ENCODE data around the gene POLR2H.

The POLR2H gene

GRCh38 chr3:184348057-184348382, 13.5 kb upstream of the POLR2H start:
- POLR2A ChIA-PET, result interaction anchor here (1.9 kb wide), 1 partner anchor 14 kb away, joined by 8 read pairs; the partner anchor contains the start of genes CLCN2 and POLR2H
- DNase-seq (ENCODE audit: extremely low spot score), result no peak
- CTCF ChIA-PET, result interaction anchor here (1.3 kb wide), 1 partner anchor 11 kb away, joined by 7 read pairs; the partner anchor contains the start of gene FAM131A
- TF ChIP-seq ARNT (IDR thresholded peaks at IDR 0.05) (no peak), FOXK2 (IDR thresholded peaks at IDR 0.05) (no peak), TARDBP (IDR thresholded peaks at IDR 0.05) (no peak), PKNOX1 (IDR thresholded peaks at IDR 0.05) (no peak), CTBP1 (IDR thresholded peaks at IDR 0.05; ENCODE audit: borderline replicate concordance) (no peak), SUZ12 (IDR thresholded peaks at IDR 0.05) (no peak), ZNF384 (IDR thresholded peaks at IDR 0.05) (no peak), SP1 (IDR thresholded peaks at IDR 0.05) (no peak), ELF4 (IDR thresholded peaks at IDR 0.05) (no peak), LEF1 (IDR thresholded peaks at IDR 0.05; ENCODE audit: borderline replicate concordance) (no peak), FOXA1 (IDR thresholded peaks at IDR 0.05) (no peak)

DNA sequence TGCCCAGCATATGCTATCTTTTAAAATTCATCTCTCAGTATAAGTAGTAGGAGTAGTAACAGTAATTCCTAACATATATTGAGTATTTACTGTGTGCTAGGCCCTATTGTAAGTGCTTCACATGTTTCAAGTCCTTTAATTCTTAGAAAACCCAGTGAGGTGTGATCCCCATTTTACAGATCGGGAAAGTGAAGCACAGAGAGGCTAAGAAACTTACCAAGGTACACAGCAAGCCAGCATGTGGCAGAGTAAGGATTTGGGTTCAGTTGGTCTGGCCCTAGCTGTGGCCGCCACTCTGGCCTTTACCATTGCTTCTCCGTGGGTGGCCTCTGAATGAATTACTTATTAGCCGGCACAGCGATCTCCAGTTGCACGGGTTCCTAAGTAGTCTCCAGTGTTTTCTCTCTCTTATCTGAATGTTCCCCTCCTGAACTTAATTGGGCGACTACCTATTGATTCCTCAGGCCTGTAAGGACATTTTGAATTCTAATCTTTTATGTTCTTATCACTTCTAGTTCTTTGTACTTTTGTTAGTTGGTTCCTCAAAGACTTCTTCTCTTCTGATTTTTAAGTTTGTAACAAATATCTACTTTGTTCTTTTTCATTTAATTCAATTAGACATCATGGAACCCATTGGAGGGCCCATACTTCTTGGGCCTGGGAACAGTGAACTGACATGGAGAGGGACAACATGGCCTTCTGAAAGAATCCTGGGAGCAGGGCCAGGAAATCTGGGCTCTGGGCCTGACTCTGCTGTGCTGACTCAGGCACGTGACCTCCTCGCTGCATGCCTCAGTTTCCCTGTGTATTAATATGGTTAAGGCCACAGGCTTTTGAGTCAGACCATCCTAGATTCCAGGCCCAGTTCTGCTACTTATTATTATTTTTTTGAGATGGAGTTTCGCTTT, 11.7 kb upstream of the POLR2H start:
- ChIA-PET POLR2A (no interaction called here), CTCF (no interaction called here)
- TF ChIP-seq ARNT (IDR thresholded peaks at IDR 0.05), result no peak
- TF ChIP-seq HDGF (IDR thresholded peaks at IDR 0.05; ENCODE audit: borderline replicate concordance), result no peak
- TF ChIP-seq ZNF384 (IDR thresholded peaks at IDR 0.05), result no peak
- TF ChIP-seq TARDBP (IDR thresholded peaks at IDR 0.05), result no peak
- no peak for TF ChIP-seq SUZ12 (IDR thresholded peaks at IDR 0.05)
- TF ChIP-seq BHLHE40 (IDR thresholded peaks at IDR 0.05; ENCODE audit: borderline replicate concordance), result no peak
- no peak for TF ChIP-seq SP1 (IDR thresholded peaks at IDR 0.05)
- TF ChIP-seq L3MBTL2 (conservative IDR thresholded peaks at IDR 0.05), result no peak
- TF ChIP-seq CTBP1 (IDR thresholded peaks at IDR 0.05; ENCODE audit: borderline replicate concordance), result no peak
- no peak for TF ChIP-seq NFRKB (IDR thresholded peaks at IDR 0.05)
- no peak for TF ChIP-seq LEF1 (IDR thresholded peaks at IDR 0.05; ENCODE audit: borderline replicate concordance)
- no peak for TF ChIP-seq ELF4 (IDR thresholded peaks at IDR 0.05)
- TF ChIP-seq FOXA1 (IDR thresholded peaks at IDR 0.05), result no peak
- no peak for TF ChIP-seq FOXM1 (IDR thresholded peaks at IDR 0.05; ENCODE audit: borderline replicate concordance)
- TF ChIP-seq FOXK2 (IDR thresholded peaks at IDR 0.05), result no peak
- TF ChIP-seq PKNOX1 (IDR thresholded peaks at IDR 0.05), result no peak
- no peak for DNase-seq (ENCODE audit: extremely low spot score)

DNA sequence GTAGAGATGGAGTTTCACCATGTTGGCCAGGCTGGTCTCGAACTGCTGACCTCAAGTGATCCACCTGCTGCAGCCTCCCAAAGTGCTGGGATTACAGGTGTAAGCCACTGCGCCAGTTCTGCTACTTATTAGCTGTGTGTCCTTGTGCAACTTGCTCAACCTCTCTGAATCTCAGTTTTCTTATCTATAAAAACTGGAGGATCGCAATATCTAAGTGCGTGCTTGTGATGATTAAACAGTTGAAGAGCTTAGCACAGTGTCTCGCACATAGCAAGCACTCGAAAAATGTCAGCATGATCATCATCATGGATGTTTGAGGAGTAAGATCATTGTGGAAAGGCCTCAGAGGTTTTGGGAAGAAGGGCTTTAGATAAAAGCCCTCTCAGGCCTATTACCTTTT, 10.9 kb upstream of the POLR2H start:
- no peak for DNase-seq (ENCODE audit: extremely low spot score)
- CTCF ChIA-PET, result interaction anchor here (0.6 kb wide), 1 partner anchor 235 kb away, joined by 3 read pairs; no protein-coding TSS in a partner anchor
- POLR2A ChIA-PET, result no interaction called here
- TF ChIP-seq ELF4 (IDR thresholded peaks at IDR 0.05) (no peak), CTBP1 (IDR thresholded peaks at IDR 0.05; ENCODE audit: borderline replicate concordance) (no peak), SUZ12 (IDR thresholded peaks at IDR 0.05) (no peak), LEF1 (IDR thresholded peaks at IDR 0.05; ENCODE audit: borderline replicate concordance) (no peak), FOXM1 (IDR thresholded peaks at IDR 0.05; ENCODE audit: borderline replicate concordance) (no peak), HDGF (IDR thresholded peaks at IDR 0.05; ENCODE audit: borderline replicate concordance) (no peak), FOXA1 (IDR thresholded peaks at IDR 0.05) (no peak), ZNF384 (IDR thresholded peaks at IDR 0.05) (no peak), SP1 (IDR thresholded peaks at IDR 0.05) (no peak), NFRKB (IDR thresholded peaks at IDR 0.05) (no peak), ARNT (IDR thresholded peaks at IDR 0.05) (no peak), FOXK2 (IDR thresholded peaks at IDR 0.05) (no peak), BHLHE40 (IDR thresholded peaks at IDR 0.05; ENCODE audit: borderline replicate concordance) (no peak), TARDBP (IDR thresholded peaks at IDR 0.05) (no peak), PKNOX1 (IDR thresholded peaks at IDR 0.05) (no peak), L3MBTL2 (conservative IDR thresholded peaks at IDR 0.05) (no peak)

- DNase-seq (ENCODE audit: extremely low spot score), result no peak
- POLR2A ChIA-PET, result no interaction called here
- no peak for TF ChIP-seq ELF4 (IDR thresholded peaks at IDR 0.05)
- TF ChIP-seq ZNF384 (IDR thresholded peaks at IDR 0.05), result no peak
- TF ChIP-seq TARDBP (IDR thresholded peaks at IDR 0.05), result no peak
- TF ChIP-seq L3MBTL2 (conservative IDR thresholded peaks at IDR 0.05), result no peak
- no peak for TF ChIP-seq FOXA1 (IDR thresholded peaks at IDR 0.05)
- CTCF ChIA-PET, result no interaction called here
These were observed 9.9 kb upstream of the POLR2H start for GRCh38 chr3:184351511-184352148.

- ChIA-PET CTCF (interaction anchor here (1.4 kb wide), 1 partner anchor 17 kb away, joined by 4 read pairs; no protein-coding TSS in a partner anchor), POLR2A (no interaction called here)
- TF ChIP-seq TARDBP (IDR thresholded peaks at IDR 0.05), result no peak
- no peak for TF ChIP-seq ARNT (IDR thresholded peaks at IDR 0.05)
- no peak for TF ChIP-seq FOXK2 (IDR thresholded peaks at IDR 0.05)
- no peak for TF ChIP-seq PKNOX1 (IDR thresholded peaks at IDR 0.05)
- no peak for TF ChIP-seq FOXM1 (IDR thresholded peaks at IDR 0.05; ENCODE audit: borderline replicate concordance)
- TF ChIP-seq HDGF (IDR thresholded peaks at IDR 0.05; ENCODE audit: borderline replicate concordance), result no peak
- TF ChIP-seq BHLHE40 (IDR thresholded peaks at IDR 0.05; ENCODE audit: borderline replicate concordance), result no peak
- no peak for TF ChIP-seq NFRKB (IDR thresholded peaks at IDR 0.05)
- no peak for TF ChIP-seq LEF1 (IDR thresholded peaks at IDR 0.05; ENCODE audit: borderline replicate concordance)
- TF ChIP-seq SP1 (IDR thresholded peaks at IDR 0.05), result no peak
These were observed 9.2 kb upstream of the POLR2H start for GRCh38 chr3:184352149-184352785.

More at GRCh38 chr3:184352149-184352785, 9.2 kb upstream of the POLR2H start:
- no peak for DNase-seq (ENCODE audit: extremely low spot score)

All from HEK293T (cell line).